ENCODE measurements around the gene ANXA2R. TPM values are rescaled to one million over a fixed set of nuclear protein-coding genes. Genes with fewer than 3 reads are reported as not detected.
A peak's percentile ranks its signal among the peaks of the same experiment; 100 is the strongest.

Gene ANXA2R
- total and polyA plus RNA-seq, 9 of the 15 experiments (the other 6 are each of a cell fraction or from before 2014, with no cell fraction given), result 2.1 to 4.8 (median 3.4) TPM

DNA sequence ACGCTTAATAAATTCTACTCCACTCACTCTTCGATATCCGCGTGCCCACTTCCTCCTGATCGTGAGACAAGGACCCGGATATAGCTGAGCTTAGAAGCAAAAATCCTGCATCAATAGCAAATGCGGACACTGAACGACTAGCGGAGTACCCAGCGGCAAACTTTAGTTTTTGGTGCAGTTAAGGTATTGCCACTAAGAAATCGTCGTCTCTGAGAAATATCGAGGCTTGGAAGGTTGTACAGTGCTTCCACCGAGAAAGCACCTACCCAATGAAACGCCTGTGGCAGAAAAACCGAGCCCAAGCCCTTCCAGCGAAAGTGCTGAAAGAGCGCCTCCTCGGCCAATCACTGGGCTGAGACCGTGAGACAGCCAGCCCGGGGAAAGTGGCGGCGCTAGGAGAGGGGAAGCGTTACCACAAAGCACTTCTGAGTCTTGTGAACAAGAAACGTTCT is 32.2 kb downstream of the ANXA2R start (continued):
- TF ChIP-seq RFX1 (IDR thresholded peaks at IDR 0.05) (no peak), SRSF1 (IDR thresholded peaks at IDR 0.05; ENCODE audit: low read depth, low read length) (no peak), FOXK1 (CRISPR knock-in tag; IDR thresholded peaks at IDR 0.05; ENCODE audit: borderline replicate concordance) (no peak), RBM15 (IDR thresholded peaks at IDR 0.05; ENCODE audit: insufficient read depth, low read length) (no peak), THRAP3 (IDR thresholded peaks at IDR 0.05; ENCODE audit: borderline replicate concordance) (no peak), BACH1 (tag; IDR thresholded peaks at IDR 0.05) (no peak), WHSC1 (IDR thresholded peaks at IDR 0.05; ENCODE audit: low read length) (no peak), GABPA (tag; conservative IDR thresholded peaks at IDR 0.05; ENCODE audit: low read depth) (peak; percentile 59; the same call in 1 of the 2 replicates), SNIP1 (IDR thresholded peaks at IDR 0.05; ENCODE audit: low read depth) (no peak), HLTF (IDR thresholded peaks at IDR 0.05) (no peak), SUPT5H (IDR thresholded peaks at IDR 0.05) (peak; percentile 58), RB1 (IDR thresholded peaks at IDR 0.05; ENCODE audit: low read depth) (0 out of 2 replicates have a peak, but pooled peaks have one; percentile 16), ZNF124 (CRISPR knock-in tag; IDR thresholded peaks at IDR 0.05) (no peak), EGR1 (conservative IDR thresholded peaks at IDR 0.05) (no peak), NFYB (IDR thresholded peaks at IDR 0.05; ENCODE audit: extremely low read depth, insufficient read length) (peak; percentile 53)
- TF ChIP-seq, protein P1, sequence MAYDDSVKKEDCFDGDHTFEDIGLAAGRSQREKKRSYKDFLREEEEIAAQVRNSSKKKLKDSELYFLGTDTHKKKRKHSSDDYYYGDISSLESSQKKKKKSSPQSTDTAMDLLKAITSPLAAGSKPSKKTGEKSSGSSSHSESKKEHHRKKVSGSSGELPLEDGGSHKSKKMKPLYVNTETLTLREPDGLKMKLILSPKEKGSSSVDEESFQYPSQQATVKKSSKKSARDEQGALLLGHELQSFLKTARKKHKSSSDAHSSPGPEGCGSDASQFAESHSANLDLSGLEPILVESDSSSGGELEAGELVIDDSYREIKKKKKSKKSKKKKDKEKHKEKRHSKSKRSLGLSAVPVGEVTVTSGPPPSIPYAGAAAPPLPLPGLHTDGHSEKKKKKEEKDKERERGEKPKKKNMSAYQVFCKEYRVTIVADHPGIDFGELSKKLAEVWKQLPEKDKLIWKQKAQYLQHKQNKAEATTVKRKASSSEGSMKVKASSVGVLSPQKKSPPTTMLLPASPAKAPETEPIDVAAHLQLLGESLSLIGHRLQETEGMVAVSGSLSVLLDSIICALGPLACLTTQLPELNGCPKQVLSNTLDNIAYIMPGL (CRISPR knock-in tag; IDR thresholded peaks at IDR 0.05), result no peak
- TF ChIP-seq, protein P2, sequence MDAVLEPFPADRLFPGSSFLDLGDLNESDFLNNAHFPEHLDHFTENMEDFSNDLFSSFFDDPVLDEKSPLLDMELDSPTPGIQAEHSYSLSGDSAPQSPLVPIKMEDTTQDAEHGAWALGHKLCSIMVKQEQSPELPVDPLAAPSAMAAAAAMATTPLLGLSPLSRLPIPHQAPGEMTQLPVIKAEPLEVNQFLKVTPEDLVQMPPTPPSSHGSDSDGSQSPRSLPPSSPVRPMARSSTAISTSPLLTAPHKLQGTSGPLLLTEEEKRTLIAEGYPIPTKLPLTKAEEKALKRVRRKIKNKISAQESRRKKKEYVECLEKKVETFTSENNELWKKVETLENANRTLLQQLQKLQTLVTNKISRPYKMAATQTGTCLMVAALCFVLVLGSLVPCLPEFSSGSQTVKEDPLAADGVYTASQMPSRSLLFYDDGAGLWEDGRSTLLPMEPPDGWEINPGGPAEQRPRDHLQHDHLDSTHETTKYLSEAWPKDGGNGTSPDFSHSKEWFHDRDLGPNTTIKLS (IDR thresholded peaks at IDR 0.05; ENCODE audit: borderline replicate concordance, low read depth), result no peak
- TF ChIP-seq, protein P3, sequence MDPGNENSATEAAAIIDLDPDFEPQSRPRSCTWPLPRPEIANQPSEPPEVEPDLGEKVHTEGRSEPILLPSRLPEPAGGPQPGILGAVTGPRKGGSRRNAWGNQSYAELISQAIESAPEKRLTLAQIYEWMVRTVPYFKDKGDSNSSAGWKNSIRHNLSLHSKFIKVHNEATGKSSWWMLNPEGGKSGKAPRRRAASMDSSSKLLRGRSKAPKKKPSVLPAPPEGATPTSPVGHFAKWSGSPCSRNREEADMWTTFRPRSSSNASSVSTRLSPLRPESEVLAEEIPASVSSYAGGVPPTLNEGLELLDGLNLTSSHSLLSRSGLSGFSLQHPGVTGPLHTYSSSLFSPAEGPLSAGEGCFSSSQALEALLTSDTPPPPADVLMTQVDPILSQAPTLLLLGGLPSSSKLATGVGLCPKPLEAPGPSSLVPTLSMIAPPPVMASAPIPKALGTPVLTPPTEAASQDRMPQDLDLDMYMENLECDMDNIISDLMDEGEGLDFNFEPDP (CRISPR knock-in tag; IDR thresholded peaks at IDR 0.05), result no peak
- TF ChIP-seq, protein P4, sequence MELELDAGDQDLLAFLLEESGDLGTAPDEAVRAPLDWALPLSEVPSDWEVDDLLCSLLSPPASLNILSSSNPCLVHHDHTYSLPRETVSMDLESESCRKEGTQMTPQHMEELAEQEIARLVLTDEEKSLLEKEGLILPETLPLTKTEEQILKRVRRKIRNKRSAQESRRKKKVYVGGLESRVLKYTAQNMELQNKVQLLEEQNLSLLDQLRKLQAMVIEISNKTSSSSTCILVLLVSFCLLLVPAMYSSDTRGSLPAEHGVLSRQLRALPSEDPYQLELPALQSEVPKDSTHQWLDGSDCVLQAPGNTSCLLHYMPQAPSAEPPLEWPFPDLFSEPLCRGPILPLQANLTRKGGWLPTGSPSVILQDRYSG (tag; conservative IDR thresholded peaks at IDR 0.05; ENCODE audit: low read depth), result no peak; the same call in 1 of the 2 replicates
- TF ChIP-seq, protein P5, sequence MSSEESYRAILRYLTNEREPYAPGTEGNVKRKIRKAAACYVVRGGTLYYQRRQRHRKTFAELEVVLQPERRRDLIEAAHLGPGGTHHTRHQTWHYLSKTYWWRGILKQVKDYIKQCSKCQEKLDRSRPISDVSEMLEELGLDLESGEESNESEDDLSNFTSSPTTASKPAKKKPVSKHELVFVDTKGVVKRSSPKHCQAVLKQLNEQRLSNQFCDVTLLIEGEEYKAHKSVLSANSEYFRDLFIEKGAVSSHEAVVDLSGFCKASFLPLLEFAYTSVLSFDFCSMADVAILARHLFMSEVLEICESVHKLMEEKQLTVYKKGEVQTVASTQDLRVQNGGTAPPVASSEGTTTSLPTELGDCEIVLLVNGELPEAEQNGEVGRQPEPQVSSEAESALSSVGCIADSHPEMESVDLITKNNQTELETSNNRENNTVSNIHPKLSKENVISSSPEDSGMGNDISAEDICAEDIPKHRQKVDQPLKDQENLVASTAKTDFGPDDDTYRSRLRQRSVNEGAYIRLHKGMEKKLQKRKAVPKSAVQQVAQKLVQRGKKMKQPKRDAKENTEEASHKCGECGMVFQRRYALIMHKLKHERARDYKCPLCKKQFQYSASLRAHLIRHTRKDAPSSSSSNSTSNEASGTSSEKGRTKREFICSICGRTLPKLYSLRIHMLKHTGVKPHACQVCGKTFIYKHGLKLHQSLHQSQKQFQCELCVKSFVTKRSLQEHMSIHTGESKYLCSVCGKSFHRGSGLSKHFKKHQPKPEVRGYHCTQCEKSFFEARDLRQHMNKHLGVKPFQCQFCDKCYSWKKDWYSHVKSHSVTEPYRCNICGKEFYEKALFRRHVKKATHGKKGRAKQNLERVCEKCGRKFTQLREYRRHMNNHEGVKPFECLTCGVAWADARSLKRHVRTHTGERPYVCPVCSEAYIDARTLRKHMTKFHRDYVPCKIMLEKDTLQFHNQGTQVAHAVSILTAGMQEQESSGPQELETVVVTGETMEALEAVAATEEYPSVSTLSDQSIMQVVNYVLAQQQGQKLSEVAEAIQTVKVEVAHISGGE (CRISPR knock-in tag; IDR thresholded peaks at IDR 0.05), result peak in 1 of 3 experiments; percentile 25; a peak in 2 of 6 replicates

Data from K562 (cell line).